Measurements from ENCODE around the gene PMAIP1.

Gene PMAIP1

GRCh38 chr18:59905686-59906091, 5.9 kb downstream of the PMAIP1 start:
- no peak for DNase-seq (ENCODE audit: low read depth in 2 of 2)
- H3K4me3 ChIP-seq (replicated peaks in 1 of 2; ENCODE audit: low read depth in 2 of 2, low read length in 2 of 2), result no peak overlapping the region
- no peak for TF ChIP-seq CTCF (IDR thresholded peaks at IDR 0.05; ENCODE audit: low read depth, low read length)

DNA sequence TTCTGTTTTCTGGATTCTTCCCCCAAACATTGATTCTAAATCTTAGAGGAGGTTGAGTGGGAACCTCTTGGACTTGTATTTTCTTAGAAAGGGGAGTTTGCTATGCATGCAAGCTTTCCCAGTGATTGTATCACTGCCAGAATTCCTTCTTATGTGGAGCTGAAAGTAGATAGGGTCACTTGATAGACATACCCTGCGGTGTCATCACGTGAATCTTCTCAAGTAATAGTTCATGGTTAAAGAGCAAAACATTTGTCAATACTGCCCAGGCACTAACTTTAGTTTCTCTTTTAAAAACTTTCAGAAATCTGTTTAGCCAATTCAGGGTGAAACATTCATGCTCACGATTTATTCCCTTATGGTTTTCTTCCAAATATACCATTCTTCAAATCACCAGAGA, 6.4 kb downstream of the PMAIP1 start:
- DNase-seq (ENCODE audit: low read depth in 2 of 2), result no peak
- TF ChIP-seq CTCF (IDR thresholded peaks at IDR 0.05; ENCODE audit: low read depth, low read length), result no peak
- H3K4me3 ChIP-seq (replicated peaks in 1 of 2; ENCODE audit: low read depth in 2 of 2, low read length in 2 of 2), result no peak overlapping the region

GRCh38 chr18:59907172-59907571, 7.4 kb downstream of the PMAIP1 start:
- no peak for DNase-seq (ENCODE audit: low read depth in 2 of 2)
- H3K4me3 ChIP-seq (replicated peaks in 1 of 2; ENCODE audit: low read depth in 2 of 2, low read length in 2 of 2), result no peak overlapping the region
- TF ChIP-seq CTCF (IDR thresholded peaks at IDR 0.05; ENCODE audit: low read depth, low read length), result no peak

DNA sequence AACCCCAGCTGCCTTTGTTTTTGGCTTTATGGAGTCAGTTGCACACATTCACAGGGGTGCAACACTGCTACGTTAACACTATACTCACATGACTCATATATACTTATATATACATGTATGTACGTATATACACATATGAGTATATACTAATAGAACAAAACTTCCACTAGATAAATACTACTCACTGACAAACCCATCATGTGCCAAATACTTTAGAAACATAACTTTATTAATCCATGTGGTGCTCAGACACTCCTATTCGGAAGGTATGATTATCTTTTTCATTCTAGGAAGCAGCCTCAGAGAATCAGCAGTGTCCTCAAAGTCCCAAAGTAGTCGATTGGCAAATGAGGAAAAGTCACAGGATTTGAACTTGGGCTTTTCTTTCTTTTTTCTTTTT, 7.9 kb downstream of the PMAIP1 start:
- DNase-seq (ENCODE audit: low read depth in 2 of 2), result no peak
- no peak for TF ChIP-seq CTCF (IDR thresholded peaks at IDR 0.05; ENCODE audit: low read depth, low read length)
- no peak overlapping the region for H3K4me3 ChIP-seq (replicated peaks in 1 of 2; ENCODE audit: low read depth in 2 of 2, low read length in 2 of 2)

DNA sequence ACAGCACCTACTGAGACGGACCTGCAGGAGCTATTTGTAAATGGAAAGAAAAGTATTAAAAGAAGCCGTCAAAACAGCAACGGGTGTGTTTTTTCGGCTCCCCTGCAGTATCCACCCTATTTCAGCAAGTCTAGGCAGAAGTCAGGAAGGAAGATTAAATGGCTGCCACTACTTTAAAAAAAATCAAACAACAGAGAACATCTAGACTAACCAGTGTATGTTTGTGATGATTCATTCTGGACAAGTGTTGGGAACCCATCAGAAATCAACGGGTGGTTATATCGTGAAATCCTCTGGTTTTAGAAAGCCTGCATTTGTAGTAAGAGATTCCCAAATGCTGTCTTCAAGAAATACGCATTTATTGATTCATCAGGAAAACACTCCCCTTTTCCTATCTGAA, 9.0 kb downstream of the PMAIP1 start:
- H3K4me3 ChIP-seq (replicated peaks in 1 of 2; ENCODE audit: low read depth in 2 of 2, low read length in 2 of 2), result no peak overlapping the region
- DNase-seq (ENCODE audit: low read depth in 2 of 2), result peak in 1 of 2 donors; percentile 51
- TF ChIP-seq CTCF (IDR thresholded peaks at IDR 0.05; ENCODE audit: low read depth, low read length), result no peak

GRCh38 chr18:59909289-59910036, 9.7 kb downstream of the PMAIP1 start:
- H3K4me3 ChIP-seq (replicated peaks in 1 of 2; ENCODE audit: low read depth in 2 of 2, low read length in 2 of 2), result no peak overlapping the region

More at GRCh38 chr18:59909289-59910036, 9.7 kb downstream of the PMAIP1 start:
- no peak for TF ChIP-seq CTCF (IDR thresholded peaks at IDR 0.05; ENCODE audit: low read depth, low read length)
- peak; percentile 52 to 62 for DNase-seq (ENCODE audit: low read depth in 2 of 2)
